NB4 (cell line): Measurements from ENCODE around the gene FAM171A1.

Experiments
- CTCF ChIP-seq: IDR thresholded peaks from one replicate; pipeline ENCODE4 v1.5.1; 2012; ENCODE audit warnings: low read depth, low read length
- POLR2A ChIP-seq: IDR thresholded peaks from 2 replicates; pipeline ENCODE4 v1.6.1; 2011; ENCODE audit warnings: mild to moderate bottlenecking; ENCODE audit not compliant: insufficient read length; ENCODE audit errors: extremely low read depth

- TF ChIP-seq CTCF: no peak
- TF ChIP-seq POLR2A: no peak
Observed at GRCh38 chr10:15214237-15214636, 156.9 kb downstream of the FAM171A1 start.
